Measurements from ENCODE around the gene PHF19.

- no peak for TF ChIP-seq CTCF (IDR thresholded peaks at IDR 0.05)
- no peak for TF ChIP-seq POLR2AphosphoS5 (IDR thresholded peaks at IDR 0.05)
Observed at GRCh38 chr9:120909904-120910303, 32.9 kb upstream of the PHF19 start.
